Mucosa of rectum (tissue), 2 donors: ENCODE measurements around the gene GNAO1.

Source experiments
- H3K27ac ChIP-seq, 2 donors: one replicate each; pipeline ENCODE4 v1.7.0; 2013; ENCODE audit warnings: inconsistent platforms in 2 of 2, low read depth in 2 of 2, low read length in 2 of 2
- H3K27me3 ChIP-seq, 2 donors: one replicate each; pipeline ENCODE4 v1.7.0; 2013; ENCODE audit warnings: low read length in 2 of 2; ENCODE audit not compliant: control insufficient read depth in 2 of 2, insufficient read depth in 2 of 2
- H3K36me3 ChIP-seq, 2 donors: one replicate each; pipeline ENCODE4 v1.7.0; 2013; ENCODE audit warnings: low read length in 2 of 2; ENCODE audit not compliant: control insufficient read depth in 2 of 2, insufficient read depth in 2 of 2
- H3K4me1 ChIP-seq, 2 donors: one replicate each; pipeline ENCODE4 v1.7.0; 2013; ENCODE audit warnings: low read length in 2 of 2, mild to moderate bottlenecking in 1 of 2; ENCODE audit not compliant: control insufficient read depth in 2 of 2, insufficient read depth in 2 of 2
- H3K4me3 ChIP-seq, 2 donors: one replicate each; pipeline ENCODE4 v1.7.0; 2013; ENCODE audit warnings: low read length in 2 of 2
- H3K9ac ChIP-seq, 2 donors: one replicate each; pipeline ENCODE4 v1.7.0; 2013; ENCODE audit warnings: low read length in 2 of 2, low read depth in 1 of 2, mild to moderate bottlenecking in 1 of 2
- H3K9me3 ChIP-seq, 2 donors: one replicate each; pipeline ENCODE4 v1.7.0; 2013; ENCODE audit warnings: low read length in 2 of 2; ENCODE audit not compliant: control insufficient read depth in 2 of 2
- donor health status: healthy.
- donor health status: Normal muscosa, but diverticular disease.

GNAO1 gene

DNA sequence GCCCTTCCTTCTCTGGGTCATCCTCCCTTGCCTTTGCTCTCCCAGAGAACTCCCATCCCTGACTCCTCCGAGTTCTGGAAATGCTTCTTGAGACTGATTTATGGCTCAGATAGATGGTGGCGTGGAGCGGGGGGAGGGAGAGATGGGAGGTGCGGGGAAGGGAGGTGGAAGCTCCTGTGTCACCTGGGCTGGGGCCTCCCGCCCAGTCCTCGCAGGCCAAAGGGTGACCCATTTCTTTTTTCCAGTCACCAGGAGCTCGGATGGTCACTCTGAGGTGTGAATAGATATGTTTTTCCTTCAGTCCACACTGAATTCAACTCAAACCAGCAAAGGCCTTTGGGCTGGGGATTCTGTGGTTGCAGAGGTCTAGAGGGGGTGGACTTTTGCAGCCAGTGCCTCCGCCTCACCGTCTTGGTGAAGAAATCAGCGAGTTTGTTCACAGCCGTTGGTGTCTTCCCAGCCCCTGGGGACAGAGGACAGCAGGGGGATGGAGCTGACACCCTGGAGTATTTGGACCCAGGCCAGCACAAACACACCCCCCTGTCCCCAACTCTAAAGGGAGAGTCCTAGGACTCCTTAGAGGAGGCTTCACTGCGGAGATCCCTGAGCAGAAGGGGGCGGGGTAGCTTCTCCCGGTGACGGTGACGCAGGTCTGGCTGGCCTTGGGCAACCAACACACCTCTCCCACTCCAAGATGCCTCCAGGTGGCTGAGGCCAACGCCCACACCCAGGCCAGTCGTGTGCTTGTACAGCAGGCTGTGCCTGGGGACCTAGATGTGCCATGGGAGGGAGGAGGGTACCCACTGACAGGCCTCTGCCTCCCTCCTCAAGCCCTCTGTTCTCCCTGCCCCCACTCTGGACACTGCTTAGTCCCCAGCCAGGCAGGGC is 153.5 kb downstream of the GNAO1 start:
- Histone ChIP-seq H3K9me3 (no peaks in the 10 kb centered on the region), H3K36me3 (no peaks in the 10 kb centered on the region), H3K4me1 (no peaks in the 10 kb centered on the region), H3K27me3 (no peaks in the 10 kb centered on the region), H3K4me3 (no peak overlapping the region), H3K27ac (no peak overlapping the region), H3K9ac (no peak overlapping the region)

DNA sequence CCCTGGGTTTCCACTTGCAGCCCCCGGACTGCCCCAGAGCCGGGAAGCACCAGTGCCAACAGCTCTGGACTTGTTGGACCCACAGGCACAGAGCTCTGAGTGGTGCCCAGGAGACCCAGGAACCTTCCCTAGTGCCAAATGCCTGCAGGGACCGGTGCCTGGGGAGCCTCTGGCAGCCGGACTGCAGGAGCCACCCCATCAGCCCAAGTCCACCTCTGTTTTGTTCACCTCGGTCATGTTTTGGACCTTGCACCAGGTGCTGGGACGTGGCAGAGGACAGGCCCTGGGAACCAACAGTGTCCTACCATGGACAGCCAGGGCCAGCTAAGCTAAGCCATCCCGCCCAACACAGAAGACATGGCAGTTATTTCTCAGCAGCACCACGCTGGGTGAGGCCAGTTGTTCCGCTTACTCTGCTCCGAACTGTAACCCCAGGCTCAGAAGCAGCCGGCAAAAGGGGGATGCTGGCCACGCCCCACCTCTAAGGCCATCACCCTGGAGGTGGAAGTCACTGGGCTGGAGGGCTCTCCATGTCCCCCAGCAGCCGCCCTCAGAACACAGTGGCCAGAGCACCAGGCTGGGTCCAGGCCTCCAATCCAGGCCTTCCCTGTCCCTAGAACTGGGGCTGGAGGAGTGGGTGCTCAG is 154.2 kb downstream of the GNAO1 start:
- Histone ChIP-seq H3K9me3 (no peaks in the 10 kb centered on the region), H3K4me1 (no peaks in the 10 kb centered on the region), H3K9ac (no peak overlapping the region), H3K27ac (no peak overlapping the region), H3K4me3 (no peak overlapping the region), H3K27me3 (no peaks in the 10 kb centered on the region), H3K36me3 (no peaks in the 10 kb centered on the region)

DNA sequence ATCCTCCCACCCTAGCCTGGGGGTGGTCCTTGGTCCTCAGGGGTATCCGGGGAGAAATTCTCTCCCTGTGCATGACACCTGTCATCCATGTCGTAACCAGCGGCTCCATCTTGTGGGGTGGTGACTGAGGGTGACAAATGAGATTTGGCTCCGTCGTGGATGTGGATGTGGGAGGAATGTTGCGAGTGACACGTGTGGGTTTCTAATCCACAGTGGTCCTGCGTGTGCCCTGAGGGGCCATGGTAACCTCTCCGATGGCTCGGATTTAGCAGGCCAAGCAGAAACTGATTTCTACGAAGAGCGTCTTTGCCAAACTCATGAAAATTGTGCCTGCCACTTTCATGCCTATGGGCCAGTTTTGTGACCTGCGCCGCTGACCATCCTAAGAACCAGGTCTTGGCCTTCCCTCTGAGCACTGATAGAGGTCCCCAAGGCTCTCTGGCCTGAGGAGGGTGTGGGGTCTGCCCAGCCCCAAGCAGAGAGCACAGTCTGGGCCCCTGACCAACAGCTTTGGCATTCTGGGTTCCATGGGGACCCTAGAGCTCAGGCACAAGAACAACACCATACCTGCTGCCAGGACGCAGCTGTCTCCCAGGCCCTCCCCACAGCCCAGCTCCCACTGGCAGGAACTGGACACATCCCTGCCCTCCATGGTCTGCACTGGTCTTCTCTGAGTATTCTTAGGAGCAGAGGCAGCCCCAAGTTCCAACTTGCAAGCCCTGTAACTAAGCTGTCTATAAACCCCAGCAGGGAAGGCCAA is 155.0 kb downstream of the GNAO1 start:
- no peaks in the 10 kb centered on the region for H3K27me3 ChIP-seq
- no peak overlapping the region for H3K27ac ChIP-seq
- no peaks in the 10 kb centered on the region for H3K9me3 ChIP-seq
- no peaks in the 10 kb centered on the region for H3K4me1 ChIP-seq
- H3K36me3 ChIP-seq: no peaks in the 10 kb centered on the region
- no peak overlapping the region for H3K4me3 ChIP-seq
- H3K9ac ChIP-seq: no peak overlapping the region

- H3K4me1 ChIP-seq: no peaks in the 10 kb centered on the region
- H3K27me3 ChIP-seq: no peaks in the 10 kb centered on the region
- H3K9ac ChIP-seq: no peak overlapping the region
- no peak overlapping the region for H3K4me3 ChIP-seq
- no peaks in the 10 kb centered on the region for H3K9me3 ChIP-seq
- H3K36me3 ChIP-seq: no peaks in the 10 kb centered on the region
- H3K27ac ChIP-seq: no peak overlapping the region
Measured at GRCh38 chr16:56347166-56347565, 155.9 kb downstream of the GNAO1 start.

GRCh38 chr16:56347670-56348069 is 156.4 kb downstream of the GNAO1 start:
- H3K4me3 ChIP-seq: no peak overlapping the region
- no peaks in the 10 kb centered on the region for H3K9me3 ChIP-seq
- no peak overlapping the region for H3K27ac ChIP-seq
- H3K4me1 ChIP-seq: no peaks in the 10 kb centered on the region
- no peak overlapping the region for H3K9ac ChIP-seq
- H3K36me3 ChIP-seq: no peaks in the 10 kb centered on the region
- no peaks in the 10 kb centered on the region for H3K27me3 ChIP-seq

GRCh38 chr16:56348168-56349085 is 157.1 kb downstream of the GNAO1 start:
- Histone ChIP-seq H3K27me3 (no peaks in the 10 kb centered on the region), H3K27ac (no peak overlapping the region), H3K4me1 (no peaks in the 10 kb centered on the region), H3K9ac (no peak overlapping the region), H3K4me3 (no peak overlapping the region), H3K36me3 (no peaks in the 10 kb centered on the region), H3K9me3 (no peaks in the 10 kb centered on the region)

DNA sequence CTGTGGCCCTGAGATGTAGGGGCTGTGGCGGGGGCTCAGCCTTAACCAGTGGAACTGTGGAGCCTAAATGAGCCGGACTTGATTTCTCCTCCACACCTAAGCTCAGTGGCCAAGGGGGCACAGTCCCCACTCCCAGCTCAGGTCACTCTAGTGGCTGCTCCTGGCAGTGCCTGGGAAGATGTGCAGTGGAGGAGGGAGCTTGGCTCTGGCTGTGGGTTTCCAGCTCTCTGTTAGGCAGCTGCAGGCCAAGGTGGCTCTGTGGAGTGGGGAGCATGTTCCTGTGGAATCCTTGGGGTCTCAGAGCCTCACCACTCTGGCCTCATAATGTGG is 157.8 kb downstream of the GNAO1 start:
- no peak overlapping the region for H3K4me3 ChIP-seq
- no peaks in the 10 kb centered on the region for H3K4me1 ChIP-seq
- H3K27ac ChIP-seq: no peak overlapping the region
- no peaks in the 10 kb centered on the region for H3K9me3 ChIP-seq
- no peaks in the 10 kb centered on the region for H3K27me3 ChIP-seq
- H3K9ac ChIP-seq: no peak overlapping the region
- H3K36me3 ChIP-seq: no peaks in the 10 kb centered on the region

DNA sequence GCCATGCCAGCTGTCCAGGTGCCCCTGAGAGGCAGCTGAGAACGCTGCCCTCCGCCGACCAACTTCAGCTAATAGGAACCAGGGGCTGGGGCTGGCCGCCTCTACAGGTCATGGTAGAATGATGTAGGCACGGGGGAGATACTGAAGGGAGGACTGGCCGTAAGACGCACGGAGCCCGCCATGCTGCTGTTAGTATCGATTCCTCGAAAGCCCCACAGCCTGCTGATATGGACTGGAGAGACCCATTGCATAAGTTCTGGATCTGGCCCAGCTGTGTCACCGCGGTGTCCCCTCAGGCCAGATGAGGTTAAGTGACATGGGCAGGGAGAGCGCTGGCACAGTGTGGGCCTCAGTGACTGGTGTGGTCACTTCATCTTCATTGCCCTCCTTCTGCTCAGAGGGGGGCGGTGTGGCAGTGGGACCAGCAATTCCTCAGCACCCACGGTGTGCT is 158.4 kb downstream of the GNAO1 start:
- Histone ChIP-seq H3K4me3 (no peak overlapping the region), H3K27ac (no peak overlapping the region), H3K36me3 (no peaks in the 10 kb centered on the region), H3K27me3 (no peaks in the 10 kb centered on the region), H3K4me1 (no peaks in the 10 kb centered on the region), H3K9me3 (no peaks in the 10 kb centered on the region), H3K9ac (no peak overlapping the region)

DNA sequence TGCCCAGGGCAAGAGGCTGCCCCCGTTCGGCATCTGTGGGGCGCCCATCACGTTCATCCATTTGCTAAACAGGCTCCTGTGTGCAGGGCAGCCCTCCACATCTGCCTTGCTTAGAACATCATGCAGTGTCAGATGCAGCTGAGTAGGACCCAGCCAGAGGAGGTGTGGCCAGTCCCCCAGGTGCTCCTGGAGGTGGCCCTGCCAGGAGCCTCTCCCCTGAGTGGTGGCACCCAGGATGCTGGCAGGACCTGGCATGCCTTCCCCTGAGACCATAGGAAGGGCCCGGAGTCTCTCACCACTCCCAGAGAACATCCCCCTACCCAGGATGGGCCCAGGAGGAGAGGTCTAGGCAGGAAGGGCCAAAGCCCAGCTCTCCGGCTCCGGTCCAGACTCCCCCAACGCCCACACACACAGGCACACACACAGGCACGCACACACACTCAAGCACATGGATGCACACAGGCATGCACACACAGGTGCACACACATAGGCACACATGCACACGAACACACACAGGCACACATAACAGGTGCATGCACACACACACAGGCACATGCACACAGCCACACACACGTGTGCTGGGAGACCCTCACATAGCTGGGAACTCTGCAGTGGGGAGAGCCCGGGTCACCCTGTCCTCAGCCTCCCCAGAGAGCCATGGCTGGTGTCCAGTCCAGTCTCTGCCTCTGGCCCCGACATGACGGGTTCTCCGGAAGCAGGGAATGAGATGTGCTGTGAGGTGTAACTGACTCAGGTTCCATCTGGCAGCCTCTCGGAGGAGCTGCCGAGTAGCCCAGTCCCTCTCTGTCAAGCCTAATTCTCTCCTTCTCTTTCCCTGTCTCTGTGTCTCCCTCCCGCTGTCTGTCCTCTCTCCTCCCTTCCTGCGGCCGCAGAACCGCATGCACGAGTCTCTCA is 159.5 kb downstream of the GNAO1 start:
- H3K4me3 ChIP-seq: no peak overlapping the region
- no peaks in the 10 kb centered on the region for H3K27me3 ChIP-seq
- no peak overlapping the region for H3K27ac ChIP-seq

More for the DNA sequence above, 159.5 kb downstream of the GNAO1 start:
- Histone ChIP-seq H3K9ac (no peak overlapping the region), H3K9me3 (no peaks in the 10 kb centered on the region), H3K36me3 (no peaks in the 10 kb centered on the region), H3K4me1 (no peaks in the 10 kb centered on the region)
